ENCODE data around the gene CELSR2. TPM values are rescaled to one million over a fixed set of nuclear protein-coding genes. Genes with fewer than 3 reads are reported as not detected.

CELSR2 gene
- total and polyA plus RNA-seq, 2 of the 8 experiments (the other 6 are each of a cell fraction or from before 2014, with no cell fraction given), result 12.0 to 27.7 TPM

- H3K14ac ChIP-seq (ENCODE audit: insufficient read length), result no peak overlapping the region
- WGBS, 2 experiments (ENCODE audit: extremely low coverage in 1 of 2, insufficient coverage in 1 of 2, insufficient read length in 1 of 2, insufficient replicate concordance in 2 of 2, low coverage in 1 of 2, low lambda C conversion rate in 2 of 2, missing lambda C conversion rate in 1 of 2), result 84% methylated on average over 2 of the region's 2 CpGs; no CpG with 5 or more reads in 1 of the 2 experiments
These were observed 43.0 kb upstream of the CELSR2 start for GRCh38 chr1:109206339-109206738.

More at GRCh38 chr1:109206339-109206738, 43.0 kb upstream of the CELSR2 start:
- POLR2A ChIA-PET (ENCODE audit: partially characterized antibody), result interaction anchor here (0.9 to 4.3 kb wide), 3 partner anchors 8 to 102 kb away, joined by 3 to 24 read pairs (median 3); partner anchors contain the start of genes PSRC1 and SARS1
- H3K23ac ChIP-seq (ENCODE audit: insufficient read length), result no peak overlapping the region
- peaks cover 0 to 2% (median under 1%) of the 10 kb centered on the region in 4 experiments; a peak in 1 of 7 replicates for H3K4me1 ChIP-seq (replicated peaks in 1 of 4; ENCODE audit: control insufficient read depth in 3 of 4, insufficient read depth in 4 of 4, low read length in 3 of 4)
- H3K4me3 ChIP-seq (ENCODE audit: extremely low read depth in 1 of 4, insufficient read depth in 2 of 4, low read depth in 3 of 4, low read length in 4 of 4), result no peak overlapping the region
- no peaks in the 10 kb centered on the region for H4K20me1 ChIP-seq (replicated peaks in 1 of 2; ENCODE audit: control insufficient read depth in 1 of 2, insufficient read depth in 2 of 2, low read length in 2 of 2)
- H2BK20ac ChIP-seq (ENCODE audit: low read length), result no peak overlapping the region
- H2BK12ac ChIP-seq (ENCODE audit: low read depth, low read length), result no peak overlapping the region
- no peak overlapping the region for H3K4ac ChIP-seq (replicated peaks; ENCODE audit: insufficient read length, low read depth, low read length)
- CTCF ChIA-PET (ENCODE audit: partially characterized antibody), result interaction anchor here (0.6 to 32.0 kb wide), 10 partner anchors 5 to 277 kb away, joined by 3 to 651 read pairs (median 6); partner anchors contain the start of genes CELSR2 and SARS1
- FAIRE-seq, result no peak
- H2BK15ac ChIP-seq (ENCODE audit: low read length), result no peak overlapping the region
- no peaks in the 10 kb centered on the region for H3K79me1 ChIP-seq (ENCODE audit: low read depth, low read length)
- no peaks in the 10 kb centered on the region; the same call in 1 of the 2 replicates for H3K23me2 ChIP-seq (ENCODE audit: low read depth, low read length)
- no peak overlapping the region for H3K56ac ChIP-seq (replicated peaks; ENCODE audit: insufficient read length, low read depth, low read length)
- DNase-seq (ENCODE audit: low read depth in 1 of 2, low spot score in 2 of 2), result no peak
- TF ChIP-seq MAFK (IDR thresholded peaks at IDR 0.05; ENCODE audit: low read depth, low read length) (no peak), E2F6 (IDR thresholded peaks at IDR 0.05) (no peak), EGR1 (IDR thresholded peaks at IDR 0.05; ENCODE audit: borderline replicate concordance, low read depth, low read length) (no peak), USF2 (IDR thresholded peaks at IDR 0.05; ENCODE audit: low read length) (no peak)
- no peak overlapping the region for H2AK5ac ChIP-seq (ENCODE audit: low read depth, low read length)
- no peaks in the 10 kb centered on the region for H3K36me3 ChIP-seq (ENCODE audit: control insufficient read depth in 2 of 4, insufficient read depth in 4 of 4, low read length in 3 of 4)
- H4K5ac ChIP-seq (ENCODE audit: insufficient read length, low read depth, low read length), result no peak overlapping the region
- no peak overlapping the region for H3K27ac ChIP-seq (ENCODE audit: low read depth, low read length)
- H2BK5ac ChIP-seq (ENCODE audit: low read depth, low read length), result no peak overlapping the region
- H3K9ac ChIP-seq (replicated peaks in 1 of 4; ENCODE audit: extremely low read depth in 1 of 4, low read depth in 3 of 4, low read length in 3 of 4), result no peak overlapping the region
- H2BK120ac ChIP-seq (replicated peaks; ENCODE audit: low read depth, low read length), result no peak overlapping the region
- no peak overlapping the region for H3K4me2 ChIP-seq (ENCODE audit: insufficient read depth in 1 of 2, low read depth in 2 of 2, low read length in 2 of 2)
- no peak overlapping the region for H2AFZ ChIP-seq (ENCODE audit: low read length)
- H3K18ac ChIP-seq (ENCODE audit: extremely low read depth, low read length), result no peak overlapping the region
- H3K27me3 ChIP-seq (replicated peaks in 1 of 4; ENCODE audit: control insufficient read depth in 3 of 4, extremely low read depth in 1 of 4, insufficient read depth in 3 of 4, low read length in 3 of 4), result no peaks in the 10 kb centered on the region; a peak in 1 of 7 replicates
- H3K79me2 ChIP-seq (ENCODE audit: control insufficient read depth in 1 of 2, insufficient read depth in 2 of 2, low read length in 2 of 2), result no peaks in the 10 kb centered on the region
- no peak overlapping the region for H4K8ac ChIP-seq (ENCODE audit: extremely low read depth, insufficient read depth, low read length)
- H4K91ac ChIP-seq (replicated peaks; ENCODE audit: insufficient read length, low read length), result no peak overlapping the region
- H3K9me3 ChIP-seq (ENCODE audit: insufficient read depth in 2 of 2, low read depth in 1 of 2, low read length in 1 of 2), result no peaks in the 10 kb centered on the region

All from H1 (cell line).